Tibial nerve (tissue), 4 donors: Measurements from ENCODE around the gene NCOA7. TPM values are rescaled to one million over a fixed set of nuclear protein-coding genes. Genes with fewer than 3 reads are reported as not detected.
A peak's percentile ranks its signal among the peaks of the same experiment; 100 is the strongest.

ENCODE experiments used
- DNase-seq, 2 donors: peaks; one replicate each; pipeline ENCODE4 v3.0.0-alpha.2; 2019; ENCODE audit warnings: low spot score in 2 of 2
- H3K27ac ChIP-seq, 4 donors: fragments of 200-600 bp; sonication (generic) in 3 of 4; one replicate each; pipeline ENCODE4 v1.5.1; 2017 to 2019; ENCODE audit warnings: mild to moderate bottlenecking in 1 of 4
- H3K27me3 ChIP-seq, 2 donors: fragments of 200-600 bp; sonication (generic) in 1 of 2; one replicate each; pipeline versions ENCODE4 v1.5.1 to v1.6.0; 2017 to 2019
- H3K36me3 ChIP-seq, 3 donors: fragments of 200-600 bp; sonication (generic); one replicate each; pipeline ENCODE4 v1.5.1; 2018 to 2019
- H3K4me1 ChIP-seq, 4 donors: fragments of 200-600 bp; sonication (generic) in 3 of 4; one replicate each; pipeline ENCODE4 v1.5.1; 2017 to 2019
- H3K4me3 ChIP-seq, 4 donors: fragments of 200-600 bp; sonication (generic) in 3 of 4; one replicate each; pipeline ENCODE4 v1.5.1; 2017 to 2019; ENCODE audit warnings: mild to moderate bottlenecking in 1 of 4, moderate library complexity in 1 of 4
- H3K9me3 ChIP-seq, 4 donors: fragments of 200-600 bp; sonication (generic) in 3 of 4; one replicate each; pipeline ENCODE4 v1.5.1; 2017 to 2019
- EP300 ChIP-seq, 2 donors: sonication (generic); formaldehyde crosslinking; IDR thresholded peaks; one replicate each; pipeline ENCODE4 v1.6.1; 2017; ENCODE audit warnings: antibody characterized with exemption in 2 of 2, mild to moderate bottlenecking in 1 of 2
- POLR2A ChIP-seq, 2 donors: fragments of 450-650 bp; IDR thresholded peaks; one replicate each; pipeline ENCODE4 v1.6.1; 2017; ENCODE audit warnings: antibody characterized with exemption in 2 of 2, mild to moderate bottlenecking in 2 of 2, moderate library complexity in 2 of 2
- WGBS, 2 donors: methylation state at CpG; one replicate each; pipeline ENCODE4 v1.1.5; 2018; 5-methylcytosine and 5-hydroxymethylcytosine counted together
- total RNA-seq, 4 donors: library from RNA; depleted of rRNA; stranded (reverse); fragments of >200 nt; gene quantifications; one replicate each; pipeline ENCODE4 v1.1.0, GENCODE V29; 2016
- TF ChIP-seq, protein P1 (sequence below), 5 experiments: fragments of 200-600 bp in 3 of 5; fragments of 450-650 bp in 2 of 5; sonication (generic) in 3 of 5; IDR thresholded peaks; one replicate each; pipeline ENCODE4 v1.5.1; 2016 to 2019; ENCODE audit warnings: antibody characterized with exemption in 5 of 5, mild to moderate bottlenecking in 3 of 5, moderate library complexity in 2 of 5

Gene NCOA7
- total RNA-seq, 4 donors from 2014 or later = 38.7 to 86.7 (median 59.7) TPM

DNA sequence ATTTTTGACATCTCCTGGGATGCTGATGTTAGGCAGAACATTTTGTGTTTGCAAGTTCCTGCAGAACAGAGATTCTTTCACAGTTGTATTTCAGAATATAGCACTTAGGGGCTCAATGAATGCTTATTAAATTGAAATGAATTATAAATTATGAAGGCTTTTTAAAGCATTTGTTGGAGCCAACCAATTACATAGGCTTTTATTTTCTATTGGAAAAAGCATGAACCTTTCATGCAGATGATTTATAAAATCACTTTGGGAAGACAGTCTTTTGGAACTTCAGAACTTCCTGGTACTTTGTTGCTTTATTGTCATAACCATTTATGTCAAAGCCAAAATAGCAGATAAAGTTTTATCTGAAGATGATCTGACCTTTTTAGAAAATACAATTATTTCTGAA is 96.6 kb downstream of the NCOA7 start:
- Histone ChIP-seq H3K27me3 (no peaks in the 10 kb centered on the region), H3K27ac (no peak overlapping the region), H3K9me3 (no peaks in the 10 kb centered on the region), H3K36me3 (peaks cover 0 to 75% (median 0%) of the 10 kb centered on the region in 3 donors), H3K4me3 (no peak overlapping the region), H3K4me1 (no peaks in the 10 kb centered on the region)
- DNase-seq = no peak
- TF ChIP-seq, protein P1, sequence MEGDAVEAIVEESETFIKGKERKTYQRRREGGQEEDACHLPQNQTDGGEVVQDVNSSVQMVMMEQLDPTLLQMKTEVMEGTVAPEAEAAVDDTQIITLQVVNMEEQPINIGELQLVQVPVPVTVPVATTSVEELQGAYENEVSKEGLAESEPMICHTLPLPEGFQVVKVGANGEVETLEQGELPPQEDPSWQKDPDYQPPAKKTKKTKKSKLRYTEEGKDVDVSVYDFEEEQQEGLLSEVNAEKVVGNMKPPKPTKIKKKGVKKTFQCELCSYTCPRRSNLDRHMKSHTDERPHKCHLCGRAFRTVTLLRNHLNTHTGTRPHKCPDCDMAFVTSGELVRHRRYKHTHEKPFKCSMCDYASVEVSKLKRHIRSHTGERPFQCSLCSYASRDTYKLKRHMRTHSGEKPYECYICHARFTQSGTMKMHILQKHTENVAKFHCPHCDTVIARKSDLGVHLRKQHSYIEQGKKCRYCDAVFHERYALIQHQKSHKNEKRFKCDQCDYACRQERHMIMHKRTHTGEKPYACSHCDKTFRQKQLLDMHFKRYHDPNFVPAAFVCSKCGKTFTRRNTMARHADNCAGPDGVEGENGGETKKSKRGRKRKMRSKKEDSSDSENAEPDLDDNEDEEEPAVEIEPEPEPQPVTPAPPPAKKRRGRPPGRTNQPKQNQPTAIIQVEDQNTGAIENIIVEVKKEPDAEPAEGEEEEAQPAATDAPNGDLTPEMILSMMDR (IDR thresholded peaks at IDR 0.05) = no peak
- TF ChIP-seq POLR2A (IDR thresholded peaks at IDR 0.05) = no peak
- no peak for TF ChIP-seq EP300 (IDR thresholded peaks at IDR 0.05)

DNA sequence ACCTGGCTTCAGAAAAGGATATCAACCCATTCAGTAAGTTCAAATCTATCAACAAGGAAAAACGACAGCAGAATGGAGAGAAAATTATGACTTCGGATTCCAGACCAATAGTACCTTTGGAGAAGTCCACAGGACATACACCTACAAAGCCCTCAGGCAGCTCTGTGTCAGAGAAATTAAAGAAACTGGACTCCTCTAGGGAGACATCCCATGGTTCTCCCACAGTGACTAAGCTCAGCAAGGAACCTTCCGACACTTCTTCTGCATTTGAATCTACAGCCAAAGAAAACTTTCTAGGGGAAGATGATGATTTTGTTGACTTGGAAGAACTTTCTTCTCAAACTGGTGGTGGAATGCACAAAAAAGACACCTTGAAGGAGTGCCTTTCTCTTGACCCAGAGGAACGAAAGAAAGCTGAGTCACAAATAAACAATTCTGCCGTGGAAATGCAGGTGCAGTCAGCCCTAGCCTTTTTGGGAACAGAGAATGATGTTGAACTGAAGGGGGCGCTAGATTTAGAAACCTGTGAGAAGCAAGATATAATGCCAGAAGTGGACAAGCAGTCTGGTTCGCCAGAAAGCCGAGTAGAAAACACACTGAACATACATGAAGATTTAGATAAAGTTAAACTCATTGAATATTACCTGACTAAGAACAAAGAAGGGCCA is 98.4 kb downstream of the NCOA7 start:
- WGBS, 2 donors = 79 to 82% methylated on average over 8 of the region's 8 CpGs

DNA sequence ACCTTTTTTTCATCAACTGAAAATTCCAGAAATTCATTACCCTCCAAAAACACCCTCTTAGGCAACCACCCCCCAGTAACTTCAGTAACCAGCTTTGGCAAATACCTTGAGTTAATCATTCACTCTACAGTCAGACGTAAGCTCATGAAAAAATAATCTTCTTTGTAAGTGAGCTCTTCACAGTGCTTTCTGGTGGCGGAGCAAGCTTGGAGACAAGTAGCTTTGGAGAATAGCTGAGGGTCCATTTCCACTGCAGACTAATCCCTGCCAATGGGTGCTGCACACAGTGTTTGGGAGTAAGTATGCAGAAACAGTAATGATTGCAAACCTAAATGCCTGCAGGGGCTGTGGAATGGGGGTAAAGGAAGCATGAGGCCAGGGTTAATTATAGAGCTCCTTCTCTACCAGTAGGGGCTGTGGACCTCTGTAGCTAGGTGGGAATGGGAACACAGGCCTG is 109.0 kb downstream of the NCOA7 start:
- H3K9me3 ChIP-seq = no peaks in the 10 kb centered on the region
- H3K36me3 ChIP-seq = peaks cover 0 to 68% (median 0%) of the 10 kb centered on the region in 3 donors
- H3K4me3 ChIP-seq = no peak overlapping the region
- H3K27ac ChIP-seq = no peak overlapping the region
- H3K4me1 ChIP-seq = no peaks in the 10 kb centered on the region
- no peaks in the 10 kb centered on the region for H3K27me3 ChIP-seq
- no peak for TF ChIP-seq EP300 (IDR thresholded peaks at IDR 0.05)
- TF ChIP-seq POLR2A (IDR thresholded peaks at IDR 0.05) = no peak
- TF ChIP-seq, protein P1 (IDR thresholded peaks at IDR 0.05) = no peak
- 72 to 87% methylated on average over 2 of the region's 2 CpGs for WGBS, 2 donors
- DNase-seq = no peak

More for the DNA sequence above, 98.4 kb downstream of the NCOA7 start:
- Histone ChIP-seq H3K4me1 (no peaks in the 10 kb centered on the region), H3K27ac (no peak overlapping the region), H3K4me3 (no peak overlapping the region), H3K36me3 (peaks cover 0 to 73% (median 0%) of the 10 kb centered on the region in 3 donors), H3K27me3 (no peaks in the 10 kb centered on the region), H3K9me3 (no peaks in the 10 kb centered on the region)
- TF ChIP-seq, protein P1 (IDR thresholded peaks at IDR 0.05) = peak in 2 of 5 experiments; percentile 13 to 23
- no peak for TF ChIP-seq EP300 (IDR thresholded peaks at IDR 0.05)
- no peak for DNase-seq

DNA sequence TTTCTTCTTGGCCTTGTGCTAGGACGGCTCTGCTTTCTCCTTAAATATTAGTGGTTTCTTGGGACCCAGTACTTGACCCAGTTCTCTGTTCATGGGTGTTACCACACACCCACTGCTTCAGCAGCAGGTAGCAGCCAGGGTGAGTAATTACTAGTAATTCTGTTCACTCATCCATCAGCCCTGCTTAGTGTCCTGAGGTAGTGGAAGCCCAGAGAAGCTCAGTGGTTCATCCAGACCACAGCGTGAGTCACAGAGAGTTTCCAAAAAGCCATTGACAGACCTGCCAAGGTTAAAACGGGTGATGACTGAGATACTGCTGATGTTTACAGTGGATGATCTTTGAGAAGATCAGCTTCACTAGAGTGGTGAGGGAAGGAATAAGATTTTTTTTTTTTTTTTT is 114.1 kb downstream of the NCOA7 start:
- DNase-seq = no peak
- 87 to 89% methylated on average over 3 of the region's 3 CpGs for WGBS, 2 donors
- Histone ChIP-seq H3K36me3 (peaks cover 0 to 57% (median 0%) of the 10 kb centered on the region in 3 donors), H3K4me1 (no peaks in the 10 kb centered on the region), H3K9me3 (no peaks in the 10 kb centered on the region), H3K27ac (no peak overlapping the region), H3K4me3 (no peak overlapping the region), H3K27me3 (no peaks in the 10 kb centered on the region)
- TF ChIP-seq, protein P1 (IDR thresholded peaks at IDR 0.05) = no peak
- TF ChIP-seq POLR2A (IDR thresholded peaks at IDR 0.05) (no peak), EP300 (IDR thresholded peaks at IDR 0.05) (no peak)

GRCh38 chr6:125906158-125906998 is 115.6 kb downstream of the NCOA7 start:
- TF ChIP-seq EP300 (IDR thresholded peaks at IDR 0.05) = no peak
- TF ChIP-seq, protein P1 (IDR thresholded peaks at IDR 0.05) = peak; percentile 20 to 59 (median 44)
- WGBS, 2 donors = 68 to 71% methylated on average over 5 of the region's 5 CpGs
- H3K27ac ChIP-seq = no peak overlapping the region
- no peak overlapping the region for H3K4me3 ChIP-seq
- DNase-seq = peak in 1 of 2 donors; percentile 26
- no peaks in the 10 kb centered on the region for H3K4me1 ChIP-seq
- peaks cover 0 to 49% (median 0%) of the 10 kb centered on the region in 3 donors for H3K36me3 ChIP-seq
- H3K9me3 ChIP-seq = no peaks in the 10 kb centered on the region
- H3K27me3 ChIP-seq = no peaks in the 10 kb centered on the region
